HepG2 (cell line): ENCODE measurements around the gene EPHA10. TPM values are rescaled to one million over a fixed set of nuclear protein-coding genes. Genes with fewer than 3 reads are reported as not detected.

Experiments
- ARNT2 ChIP-seq: sonication (generic); formaldehyde crosslinking; IDR thresholded peaks from 2 replicates; pipeline ENCODE4 v1.8.0; 2022; ENCODE audit warnings: mild to moderate bottlenecking, low read depth, missing genetic modification reagents, moderate library complexity
- ATM ChIP-seq: fragments of 450-650 bp; IDR thresholded peaks from 2 replicates; pipeline ENCODE4 v1.7.1; 2017; ENCODE audit warnings: mild to moderate bottlenecking, borderline replicate concordance
- ELF1 ChIP-seq: sonication (generic); formaldehyde crosslinking; IDR thresholded peaks from 2 replicates; pipeline ENCODE4 v1.4.0; 2020; ENCODE audit warnings: missing genetic modification reagents
- EP300 ChIP-seq, 3 experiments: sonication (generic) in 1 of 3; formaldehyde crosslinking in 1 of 3; IDR thresholded peaks; 2 replicates each; pipeline versions ENCODE4 v1.5.1 to v1.6.1; 2011 to 2020; ENCODE audit warnings: low read depth in 2 of 3, low read length in 2 of 3, borderline replicate concordance in 1 of 3, improper control_type of control experiment in 1 of 3, mild to moderate bottlenecking in 1 of 3, missing genetic modification reagents in 1 of 3, moderate library complexity in 1 of 3
- FIP1L1 ChIP-seq: fragments of 200-400 bp; formaldehyde crosslinking; IDR thresholded peaks from 2 replicates; pipeline ENCODE4 v1.6.1; 2018; ENCODE audit warnings: low read depth, mild to moderate bottlenecking, low read length, moderate library complexity, borderline replicate concordance; ENCODE audit not compliant: insufficient read depth
- FOXA3 ChIP-seq: IDR thresholded peaks from 2 replicates; pipeline ENCODE4 v1.6.1; 2016; ENCODE audit warnings: missing genetic modification reagents, missing compliant biosample characterization
- KDM3A ChIP-seq: IDR thresholded peaks from 2 replicates; pipeline ENCODE4 v1.6.1; 2018; ENCODE audit warnings: low read depth, missing compliant biosample characterization
- KLF12 ChIP-seq: sonication (generic); formaldehyde crosslinking; IDR thresholded peaks from 2 replicates; pipeline ENCODE4 v1.4.0; 2020; ENCODE audit warnings: missing genetic modification reagents, borderline replicate concordance
- MED8 ChIP-seq: sonication (generic); formaldehyde crosslinking; IDR thresholded peaks from 2 replicates; pipeline ENCODE4 v1.8.1; 2023; ENCODE audit warnings: mild to moderate bottlenecking, missing genetic modification reagents; ENCODE audit not compliant: insufficient replicate concordance
- NCOR1 ChIP-seq: fragments of 200-600 bp; sonication (generic); IDR thresholded peaks from 2 replicates; pipeline ENCODE4 v1.7.0; 2017; ENCODE audit warnings: antibody characterized with exemption, low read length, borderline replicate concordance
- PITX1 ChIP-seq: sonication (generic); formaldehyde crosslinking; IDR thresholded peaks from 2 replicates; pipeline ENCODE4 v1.5.1; 2020; ENCODE audit warnings: mild to moderate bottlenecking, missing genetic modification reagents
- RBM22 ChIP-seq: fragments of 200-400 bp; formaldehyde crosslinking; optimal IDR thresholded peaks from 2 replicates; pipeline ENCODE3; 2017; ENCODE audit warnings: mild to moderate bottlenecking, low read length, moderate library complexity
- RFXAP ChIP-seq: sonication (generic); formaldehyde crosslinking; IDR thresholded peaks from 2 replicates; pipeline ENCODE4 v1.4.0; 2020; ENCODE audit warnings: missing genetic modification reagents, borderline replicate concordance
- TOPORS ChIP-seq: sonication (generic); formaldehyde crosslinking; IDR thresholded peaks from 2 replicates; pipeline ENCODE4 v1.8.0; 2023; ENCODE audit warnings: mild to moderate bottlenecking, missing genetic modification reagents
- TRIM24 ChIP-seq: sonication (generic); formaldehyde crosslinking; IDR thresholded peaks from 2 replicates; pipeline ENCODE4 v1.8.0; 2022; ENCODE audit warnings: mild to moderate bottlenecking, missing genetic modification reagents
- ZNF12 ChIP-seq: sonication (generic); formaldehyde crosslinking; IDR thresholded peaks from 2 replicates; pipeline ENCODE4 v1.5.0; 2020; ENCODE audit warnings: missing genetic modification reagents
- ZNF225 ChIP-seq: sonication (generic); formaldehyde crosslinking; IDR thresholded peaks from 2 replicates; pipeline ENCODE4 v1.4.0; 2020; ENCODE audit warnings: mild to moderate bottlenecking, missing genetic modification reagents
- ZNF343 ChIP-seq: sonication (generic); formaldehyde crosslinking; IDR thresholded peaks from 2 replicates; pipeline ENCODE4 v1.4.0; 2020; ENCODE audit warnings: mild to moderate bottlenecking, missing genetic modification reagents
- ZNF432 ChIP-seq: sonication (generic); formaldehyde crosslinking; IDR thresholded peaks from 2 replicates; pipeline ENCODE4 v1.5.0; 2020; ENCODE audit warnings: missing genetic modification reagents, mild to moderate bottlenecking, borderline replicate concordance
- ZNF629 ChIP-seq: sonication (generic); formaldehyde crosslinking; conservative IDR thresholded peaks from 2 replicates; pipeline ENCODE4 v1.5.0; 2020; ENCODE audit warnings: missing genetic modification reagents
- ZNF782 ChIP-seq: sonication (generic); formaldehyde crosslinking; IDR thresholded peaks from 2 replicates; pipeline ENCODE4 v1.4.0; 2020; ENCODE audit warnings: missing genetic modification reagents, mild to moderate bottlenecking, borderline replicate concordance
- ZNF891 ChIP-seq: sonication (generic); formaldehyde crosslinking; IDR thresholded peaks from 2 replicates; pipeline ENCODE4 v1.5.0; 2020; ENCODE audit warnings: mild to moderate bottlenecking, missing genetic modification reagents
- ZSCAN31 ChIP-seq: sonication (generic); formaldehyde crosslinking; IDR thresholded peaks from 2 replicates; pipeline ENCODE4 v1.5.0; 2020; ENCODE audit warnings: low read depth, mild to moderate bottlenecking, missing genetic modification reagents
- polyA plus RNA-seq, 8 experiments: library from polyadenylated mRNA; depleted of rRNA in 3 of 8; stranded (reverse) in 7 of 8; unstranded in 1 of 8; fragments of >200 nt; fragmentation: Illumina TruSeq in 4 of 8; extraction: Trizol in 4 of 8; gene quantifications; 2 replicates each; pipeline versions ENCODE4 v1.2.1 to v1.2.3, GENCODE V29; 2011 to 2016; ENCODE audit warnings: low read depth in 4 of 8, missing spikeins in 1 of 8, mixed read lengths in 1 of 8; ENCODE audit not compliant: insufficient read depth in 1 of 8
- total RNA-seq, 5 experiments: library from RNA; depleted of rRNA; stranded (reverse); fragments of >200 nt; fragmentation: Illumina TruSeq; extraction: Trizol; gene quantifications; 2 replicates each; pipeline ENCODE4 v1.2.3, GENCODE V29; 2016; ENCODE audit warnings: low read depth in 1 of 5
- TF ChIP-seq, protein P1 (sequence below): sonication (generic); formaldehyde crosslinking; conservative IDR thresholded peaks from 2 replicates; pipeline ENCODE4 v1.8.0; 2022; ENCODE audit warnings: mild to moderate bottlenecking, moderate library complexity, missing genetic modification reagents
- TF ChIP-seq, protein P2 (sequence below): sonication (generic); formaldehyde crosslinking; IDR thresholded peaks from 2 replicates; pipeline ENCODE4 v1.4.0; 2020; ENCODE audit warnings: missing genetic modification reagents
- TF ChIP-seq, protein P3 (sequence below): sonication (generic); formaldehyde crosslinking; IDR thresholded peaks from 2 replicates; pipeline ENCODE4 v1.4.0; 2020; ENCODE audit warnings: low read depth, mild to moderate bottlenecking, missing genetic modification reagents

Gene EPHA10
- total and polyA plus RNA-seq, 2 of the 13 experiments (the other 11 are each of a cell fraction or from before 2014, with no cell fraction given), result 0.11 to 0.58 TPM

DNA sequence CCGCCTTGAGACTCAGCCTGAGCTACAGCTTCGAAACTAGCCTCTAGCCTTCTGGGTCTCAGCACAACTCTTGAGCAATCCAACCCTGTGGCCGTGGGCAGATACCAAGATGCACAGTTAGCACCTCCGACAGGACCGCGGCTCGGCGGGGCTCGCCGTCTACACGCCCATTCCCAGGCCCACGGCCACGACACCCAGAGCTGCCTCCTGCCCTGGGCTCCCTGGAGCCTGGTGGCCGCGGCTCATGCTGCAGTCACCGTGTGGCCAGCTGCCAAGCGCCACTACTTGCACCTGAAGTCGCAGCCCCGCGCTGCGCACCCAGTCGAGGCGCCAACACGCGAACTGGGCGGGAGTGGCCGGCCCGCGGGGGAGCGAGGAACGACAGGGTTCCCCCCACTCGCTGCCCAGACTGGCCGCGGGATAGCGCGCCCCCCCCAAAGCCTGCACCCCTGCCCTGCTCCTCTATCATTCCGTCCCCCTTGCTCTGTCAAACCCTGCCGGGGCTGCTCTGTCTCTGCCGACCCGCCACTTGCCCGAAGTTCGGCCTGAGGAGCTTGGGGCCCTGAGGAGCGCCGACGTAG, 73.3 kb downstream of the EPHA10 start (continued):
- no peak for TF ChIP-seq ATM
- TF ChIP-seq ZNF343 (CRISPR knock-in tag), result no peak; the same call in 1 of the 2 replicates
- no peak for TF ChIP-seq EP300 (IDR thresholded peaks at IDR 0.05; ENCODE audit: low read depth in 2 of 2, low read length in 2 of 2)
- TF ChIP-seq EP300 (CRISPR knock-in tag; IDR thresholded peaks at IDR 0.05; ENCODE audit: borderline replicate concordance), result no peak
- TF ChIP-seq, protein P1, sequence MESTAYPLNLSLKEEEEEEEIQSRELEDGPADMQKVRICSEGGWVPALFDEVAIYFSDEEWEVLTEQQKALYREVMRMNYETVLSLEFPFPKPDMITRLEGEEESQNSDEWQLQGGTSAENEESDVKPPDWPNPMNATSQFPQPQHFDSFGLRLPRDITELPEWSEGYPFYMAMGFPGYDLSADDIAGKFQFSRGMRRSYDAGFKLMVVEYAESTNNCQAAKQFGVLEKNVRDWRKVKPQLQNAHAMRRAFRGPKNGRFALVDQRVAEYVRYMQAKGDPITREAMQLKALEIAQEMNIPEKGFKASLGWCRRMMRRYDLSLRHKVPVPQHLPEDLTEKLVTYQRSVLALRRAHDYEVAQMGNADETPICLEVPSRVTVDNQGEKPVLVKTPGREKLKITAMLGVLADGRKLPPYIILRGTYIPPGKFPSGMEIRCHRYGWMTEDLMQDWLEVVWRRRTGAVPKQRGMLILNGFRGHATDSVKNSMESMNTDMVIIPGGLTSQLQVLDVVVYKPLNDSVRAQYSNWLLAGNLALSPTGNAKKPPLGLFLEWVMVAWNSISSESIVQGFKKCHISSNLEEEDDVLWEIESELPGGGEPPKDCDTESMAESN, result no peak; the same call in 1 of the 2 replicates
- TF ChIP-seq, protein P2, sequence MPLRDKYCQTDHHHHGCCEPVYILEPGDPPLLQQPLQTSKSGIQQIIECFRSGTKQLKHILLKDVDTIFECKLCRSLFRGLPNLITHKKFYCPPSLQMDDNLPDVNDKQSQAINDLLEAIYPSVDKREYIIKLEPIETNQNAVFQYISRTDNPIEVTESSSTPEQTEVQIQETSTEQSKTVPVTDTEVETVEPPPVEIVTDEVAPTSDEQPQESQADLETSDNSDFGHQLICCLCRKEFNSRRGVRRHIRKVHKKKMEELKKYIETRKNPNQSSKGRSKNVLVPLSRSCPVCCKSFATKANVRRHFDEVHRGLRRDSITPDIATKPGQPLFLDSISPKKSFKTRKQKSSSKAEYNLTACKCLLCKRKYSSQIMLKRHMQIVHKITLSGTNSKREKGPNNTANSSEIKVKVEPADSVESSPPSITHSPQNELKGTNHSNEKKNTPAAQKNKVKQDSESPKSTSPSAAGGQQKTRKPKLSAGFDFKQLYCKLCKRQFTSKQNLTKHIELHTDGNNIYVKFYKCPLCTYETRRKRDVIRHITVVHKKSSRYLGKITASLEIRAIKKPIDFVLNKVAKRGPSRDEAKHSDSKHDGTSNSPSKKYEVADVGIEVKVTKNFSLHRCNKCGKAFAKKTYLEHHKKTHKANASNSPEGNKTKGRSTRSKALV, result no peak
- TF ChIP-seq ZNF891 (CRISPR knock-in tag), result no peak
- TF ChIP-seq KDM3A (CRISPR knock-in tag), result peak; percentile 52; the same call in 1 of the 2 replicates
- TF ChIP-seq ELF1 (CRISPR knock-in tag), result no peak
- no peak for TF ChIP-seq PITX1 (CRISPR knock-in tag)
- no peak for TF ChIP-seq NCOR1
- TF ChIP-seq TOPORS (CRISPR knock-in tag), result no peak
- TF ChIP-seq ZNF432 (CRISPR knock-in tag), result no peak
- no peak for TF ChIP-seq ZNF629 (CRISPR knock-in tag)
- no peak for TF ChIP-seq RFXAP (CRISPR knock-in tag)
- TF ChIP-seq ARNT2, result peak; percentile 16; the same call in 1 of the 2 replicates
- 0 out of 2 replicates have a peak, but pooled peaks have one; percentile 10 for TF ChIP-seq ZNF12
- TF ChIP-seq MED8 (CRISPR knock-in tag), result no peak
- TF ChIP-seq ZNF225, result no peak
- peak; percentile 44; the same call in 1 of the 2 replicates for TF ChIP-seq ZSCAN31 (CRISPR knock-in tag)
- no peak for TF ChIP-seq KLF12 (CRISPR knock-in tag)
- no peak for TF ChIP-seq FIP1L1
- TF ChIP-seq, protein P3, sequence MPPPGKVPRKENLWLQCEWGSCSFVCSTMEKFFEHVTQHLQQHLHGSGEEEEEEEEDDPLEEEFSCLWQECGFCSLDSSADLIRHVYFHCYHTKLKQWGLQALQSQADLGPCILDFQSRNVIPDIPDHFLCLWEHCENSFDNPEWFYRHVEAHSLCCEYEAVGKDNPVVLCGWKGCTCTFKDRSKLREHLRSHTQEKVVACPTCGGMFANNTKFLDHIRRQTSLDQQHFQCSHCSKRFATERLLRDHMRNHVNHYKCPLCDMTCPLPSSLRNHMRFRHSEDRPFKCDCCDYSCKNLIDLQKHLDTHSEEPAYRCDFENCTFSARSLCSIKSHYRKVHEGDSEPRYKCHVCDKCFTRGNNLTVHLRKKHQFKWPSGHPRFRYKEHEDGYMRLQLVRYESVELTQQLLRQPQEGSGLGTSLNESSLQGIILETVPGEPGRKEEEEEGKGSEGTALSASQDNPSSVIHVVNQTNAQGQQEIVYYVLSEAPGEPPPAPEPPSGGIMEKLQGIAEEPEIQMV, result no peak
- TF ChIP-seq TRIM24, result no peak
- no peak for TF ChIP-seq ZNF782
- TF ChIP-seq RBM22, result no peak
- TF ChIP-seq FOXA3 (CRISPR knock-in tag), result no peak
